ENCODE data around the gene TEN1.
A peak's percentile ranks its signal among the peaks of the same experiment; 100 is the strongest.

TEN1 gene

GRCh38 chr17:76032780-76033108, 53.7 kb downstream of the TEN1 start:
- Histone ChIP-seq H3K9me3 (ENCODE audit: control insufficient read depth, insufficient read depth, low read depth, low read length) (no peaks in the 10 kb centered on the region), H3K27ac (ENCODE audit: extremely low read depth, low read depth, low read length) (no peak overlapping the region), H3K36me3 (ENCODE audit: control insufficient read depth in 2 of 2, insufficient read depth in 1 of 2, low read length in 2 of 2) (peaks cover 0 to 11% of the 10 kb centered on the region in 2 experiments; a peak in 2 of 3 replicates), H3K4me3 (ENCODE audit: low read depth, low read length) (no peak overlapping the region), H3K4me1 (ENCODE audit: control insufficient read depth, insufficient read depth, low read length) (peaks cover 10% of the 10 kb centered on the region)
- POLR2A ChIA-PET, result interaction anchor here (0.8 kb wide), 1 partner anchor 40 kb away, joined by 3 read pairs; the partner anchor contains the start of gene SRP68
- TF ChIP-seq ZNF776 (tag by site-specific recombination; IDR thresholded peaks at IDR 0.05; ENCODE audit: borderline replicate concordance), result no peak
- TF ChIP-seq ZNF501 (tag by site-specific recombination; IDR thresholded peaks at IDR 0.05), result no peak
- TF ChIP-seq ZNF670 (tag by site-specific recombination; IDR thresholded peaks at IDR 0.05; ENCODE audit: low read depth), result no peak
- no peak for TF ChIP-seq ZNF140 (tag by site-specific recombination; IDR thresholded peaks at IDR 0.05)
- no peak for TF ChIP-seq ZNF394 (tag by site-specific recombination; IDR thresholded peaks at IDR 0.05; ENCODE audit: borderline replicate concordance)
- no peak for TF ChIP-seq IKZF3 (tag by site-specific recombination; IDR thresholded peaks at IDR 0.05)
- no peak for TF ChIP-seq ZNF530 (tag by site-specific recombination; IDR thresholded peaks at IDR 0.05; ENCODE audit: low read depth)
- no peak for TF ChIP-seq ZFP37 (tag by site-specific recombination; IDR thresholded peaks at IDR 0.05)
- no peak for TF ChIP-seq ZNF114 (tag by site-specific recombination; IDR thresholded peaks at IDR 0.05)
- TF ChIP-seq, protein P1, sequence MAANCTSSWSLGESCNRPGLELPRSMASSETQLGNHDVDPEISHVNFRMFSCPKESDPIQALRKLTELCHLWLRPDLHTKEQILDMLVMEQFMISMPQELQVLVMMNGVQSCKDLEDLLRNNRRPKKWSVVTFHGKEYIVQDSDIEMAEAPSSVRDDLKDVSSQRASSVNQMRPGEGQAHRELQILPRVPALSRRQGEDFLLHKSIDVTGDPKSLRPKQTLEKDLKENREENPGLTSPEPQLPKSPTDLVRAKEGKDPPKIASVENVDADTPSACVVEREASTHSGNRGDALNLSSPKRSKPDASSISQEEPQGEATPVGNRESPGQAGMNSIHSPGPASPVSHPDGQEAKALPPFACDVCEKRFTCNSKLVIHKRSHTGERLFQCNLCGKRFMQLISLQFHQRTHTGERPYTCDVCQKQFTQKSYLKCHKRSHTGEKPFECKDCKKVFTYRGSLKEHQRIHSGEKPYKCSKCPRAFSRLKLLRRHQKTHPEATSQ (tag by site-specific recombination; IDR thresholded peaks at IDR 0.05), result no peak
- TF ChIP-seq YY1 (tag by site-specific recombination; IDR thresholded peaks at IDR 0.05), result no peak
- no peak for TF ChIP-seq ZNF624 (tag by site-specific recombination; IDR thresholded peaks at IDR 0.05)
- TF ChIP-seq PRDM1 (tag by site-specific recombination; IDR thresholded peaks at IDR 0.05), result no peak
- TF ChIP-seq ZNF280C (tag by site-specific recombination; IDR thresholded peaks at IDR 0.05), result no peak
- CTCF ChIA-PET, result interaction anchor here (0.7 to 3.3 kb wide), 4 partner anchors 18 to 128 kb away, joined by 3 to 24 read pairs (median 3); no protein-coding TSS in a partner anchor

DNA sequence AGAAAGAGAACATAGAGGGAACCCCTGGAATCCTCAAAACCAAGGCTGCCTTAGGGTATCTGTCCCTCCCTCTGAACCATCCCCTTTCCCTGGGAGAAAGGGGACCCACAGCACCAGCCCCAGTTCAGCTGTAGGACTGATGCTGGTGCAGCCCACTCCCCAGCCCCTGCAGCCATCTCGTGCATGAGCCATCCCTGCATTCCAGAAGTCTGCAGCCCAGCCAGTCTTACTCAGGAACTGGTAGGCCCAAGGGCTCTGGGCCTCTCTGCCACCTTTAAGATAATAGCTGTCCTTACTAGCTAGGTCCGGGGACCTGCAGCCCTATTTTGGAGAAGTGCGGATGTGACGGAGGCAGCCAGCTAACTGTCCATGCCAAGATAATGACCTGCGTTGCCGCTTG, 54.1 kb downstream of the TEN1 start:
- H3K36me3 ChIP-seq (ENCODE audit: control insufficient read depth in 2 of 2, insufficient read depth in 1 of 2, low read length in 2 of 2), result peaks cover 1 to 15% of the 10 kb centered on the region in 2 experiments; a peak in 2 of 3 replicates
- H3K9me3 ChIP-seq (ENCODE audit: control insufficient read depth, insufficient read depth, low read depth, low read length), result no peaks in the 10 kb centered on the region
- CTCF ChIA-PET, result interaction anchor here (0.7 to 3.3 kb wide), 3 partner anchors 18 to 29 kb away, joined by 3 to 24 read pairs (median 5); no protein-coding TSS in a partner anchor
- H3K4me3 ChIP-seq (ENCODE audit: low read depth, low read length), result no peak overlapping the region
- H3K4me1 ChIP-seq (ENCODE audit: control insufficient read depth, insufficient read depth, low read length), result peaks cover 10% of the 10 kb centered on the region
- H3K27ac ChIP-seq (ENCODE audit: extremely low read depth, low read depth, low read length), result no peak overlapping the region
- TF ChIP-seq ZNF76 (tag by site-specific recombination; IDR thresholded peaks at IDR 0.05; ENCODE audit: borderline replicate concordance, low read depth), result no peak
- no peak for TF ChIP-seq RBAK (tag by site-specific recombination; IDR thresholded peaks at IDR 0.05)
- TF ChIP-seq, protein P2, sequence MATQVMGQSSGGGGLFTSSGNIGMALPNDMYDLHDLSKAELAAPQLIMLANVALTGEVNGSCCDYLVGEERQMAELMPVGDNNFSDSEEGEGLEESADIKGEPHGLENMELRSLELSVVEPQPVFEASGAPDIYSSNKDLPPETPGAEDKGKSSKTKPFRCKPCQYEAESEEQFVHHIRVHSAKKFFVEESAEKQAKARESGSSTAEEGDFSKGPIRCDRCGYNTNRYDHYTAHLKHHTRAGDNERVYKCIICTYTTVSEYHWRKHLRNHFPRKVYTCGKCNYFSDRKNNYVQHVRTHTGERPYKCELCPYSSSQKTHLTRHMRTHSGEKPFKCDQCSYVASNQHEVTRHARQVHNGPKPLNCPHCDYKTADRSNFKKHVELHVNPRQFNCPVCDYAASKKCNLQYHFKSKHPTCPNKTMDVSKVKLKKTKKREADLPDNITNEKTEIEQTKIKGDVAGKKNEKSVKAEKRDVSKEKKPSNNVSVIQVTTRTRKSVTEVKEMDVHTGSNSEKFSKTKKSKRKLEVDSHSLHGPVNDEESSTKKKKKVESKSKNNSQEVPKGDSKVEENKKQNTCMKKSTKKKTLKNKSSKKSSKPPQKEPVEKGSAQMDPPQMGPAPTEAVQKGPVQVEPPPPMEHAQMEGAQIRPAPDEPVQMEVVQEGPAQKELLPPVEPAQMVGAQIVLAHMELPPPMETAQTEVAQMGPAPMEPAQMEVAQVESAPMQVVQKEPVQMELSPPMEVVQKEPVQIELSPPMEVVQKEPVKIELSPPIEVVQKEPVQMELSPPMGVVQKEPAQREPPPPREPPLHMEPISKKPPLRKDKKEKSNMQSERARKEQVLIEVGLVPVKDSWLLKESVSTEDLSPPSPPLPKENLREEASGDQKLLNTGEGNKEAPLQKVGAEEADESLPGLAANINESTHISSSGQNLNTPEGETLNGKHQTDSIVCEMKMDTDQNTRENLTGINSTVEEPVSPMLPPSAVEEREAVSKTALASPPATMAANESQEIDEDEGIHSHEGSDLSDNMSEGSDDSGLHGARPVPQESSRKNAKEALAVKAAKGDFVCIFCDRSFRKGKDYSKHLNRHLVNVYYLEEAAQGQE (tag by site-specific recombination; IDR thresholded peaks at IDR 0.05), result no peak
- peak; percentile 58; the same call in 1 of the 2 replicates for TF ChIP-seq TRIM28 (IDR thresholded peaks at IDR 0.05; ENCODE audit: borderline replicate concordance, low read length)
- POLR2A ChIA-PET, result interaction anchor here (0.8 kb wide), 2 partner anchors 39 to 92 kb away, joined by 3 read pairs; partner anchors contain the start of gene SRP68
